ENCODE data around the gene ANKZF1.

Gene ANKZF1

DNA sequence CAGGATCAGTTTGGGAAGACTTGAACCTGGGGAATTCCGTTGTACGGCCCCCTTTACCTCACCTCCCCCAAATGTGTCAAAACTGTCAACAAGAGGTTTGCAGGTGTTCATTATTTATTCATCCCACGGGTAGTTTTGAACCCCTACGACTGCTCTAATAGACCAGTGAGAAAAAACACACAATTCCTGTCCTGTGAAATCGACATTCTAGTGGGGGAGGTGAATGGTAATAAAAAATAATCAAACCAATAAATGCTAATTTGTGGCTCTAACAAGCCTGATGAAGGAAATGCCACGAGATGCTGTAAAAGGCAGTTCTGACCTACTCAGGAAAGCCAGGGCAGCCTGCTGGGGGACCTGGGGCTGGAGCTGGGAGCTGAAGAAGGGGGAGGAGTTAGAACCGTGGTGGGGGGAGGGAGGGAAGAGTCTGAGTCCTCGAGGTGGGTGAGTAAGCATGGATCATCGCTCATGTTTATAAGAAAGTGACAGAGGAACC lies 49.1 kb downstream of the ANKZF1 start:
- TF ChIP-seq, protein P1, sequence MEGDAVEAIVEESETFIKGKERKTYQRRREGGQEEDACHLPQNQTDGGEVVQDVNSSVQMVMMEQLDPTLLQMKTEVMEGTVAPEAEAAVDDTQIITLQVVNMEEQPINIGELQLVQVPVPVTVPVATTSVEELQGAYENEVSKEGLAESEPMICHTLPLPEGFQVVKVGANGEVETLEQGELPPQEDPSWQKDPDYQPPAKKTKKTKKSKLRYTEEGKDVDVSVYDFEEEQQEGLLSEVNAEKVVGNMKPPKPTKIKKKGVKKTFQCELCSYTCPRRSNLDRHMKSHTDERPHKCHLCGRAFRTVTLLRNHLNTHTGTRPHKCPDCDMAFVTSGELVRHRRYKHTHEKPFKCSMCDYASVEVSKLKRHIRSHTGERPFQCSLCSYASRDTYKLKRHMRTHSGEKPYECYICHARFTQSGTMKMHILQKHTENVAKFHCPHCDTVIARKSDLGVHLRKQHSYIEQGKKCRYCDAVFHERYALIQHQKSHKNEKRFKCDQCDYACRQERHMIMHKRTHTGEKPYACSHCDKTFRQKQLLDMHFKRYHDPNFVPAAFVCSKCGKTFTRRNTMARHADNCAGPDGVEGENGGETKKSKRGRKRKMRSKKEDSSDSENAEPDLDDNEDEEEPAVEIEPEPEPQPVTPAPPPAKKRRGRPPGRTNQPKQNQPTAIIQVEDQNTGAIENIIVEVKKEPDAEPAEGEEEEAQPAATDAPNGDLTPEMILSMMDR (IDR thresholded peaks at IDR 0.05; ENCODE audit: low read depth, low read length), result no peak

GRCh38 chr2:219279151-219279915 lies 49.7 kb downstream of the ANKZF1 start, which contains the start of gene DNAJB2:
DNAJB2 (plus strand) TSS chr2:219279366; CDS start chr2:219279834, 468 bp downstream.
- TF ChIP-seq, protein P1 (IDR thresholded peaks at IDR 0.05; ENCODE audit: low read depth, low read length), result 0 out of 2 replicates have a peak, but pooled peaks have one; percentile 1
- peak; percentile 98 for DNase-seq (ENCODE audit: extremely low read depth, low read depth)

More for the DNA sequence above, 49.1 kb downstream of the ANKZF1 start:
- no peak for DNase-seq (ENCODE audit: extremely low read depth, low read depth)

DNA sequence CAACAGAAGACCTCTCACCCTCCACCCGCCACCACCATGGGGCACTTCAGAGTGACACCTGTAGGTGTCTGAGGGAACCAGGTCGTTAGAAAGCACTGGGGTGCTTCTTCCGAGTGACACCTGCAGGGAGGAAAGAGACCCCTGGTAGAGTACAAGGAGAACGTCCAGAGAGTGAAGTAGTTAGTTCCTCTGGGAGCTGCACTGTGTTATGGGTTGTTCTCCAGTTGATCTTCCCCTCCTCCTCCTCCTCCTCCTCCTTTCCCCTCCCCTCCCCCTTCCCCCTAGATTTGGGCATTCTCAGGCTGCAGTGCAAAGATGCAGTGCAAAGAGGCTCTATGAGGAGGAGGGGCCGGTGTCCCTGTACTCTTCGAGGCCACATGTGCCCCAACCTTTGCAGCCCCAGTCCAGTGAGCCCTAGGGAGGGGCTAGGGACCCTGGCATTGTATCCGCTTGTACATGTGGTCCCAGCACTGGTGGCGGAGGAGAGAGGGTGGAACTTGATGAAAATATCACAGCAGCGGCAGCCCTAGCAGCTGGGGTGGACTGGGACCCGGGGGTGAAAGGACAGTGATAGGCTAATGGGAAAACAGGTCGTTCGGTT lies 50.4 kb downstream of the ANKZF1 start:
- TF ChIP-seq, protein P1 (IDR thresholded peaks at IDR 0.05; ENCODE audit: low read depth, low read length), result 0 out of 2 replicates have a peak, but pooled peaks have one; percentile 0
- no peak for DNase-seq (ENCODE audit: extremely low read depth, low read depth)

DNA sequence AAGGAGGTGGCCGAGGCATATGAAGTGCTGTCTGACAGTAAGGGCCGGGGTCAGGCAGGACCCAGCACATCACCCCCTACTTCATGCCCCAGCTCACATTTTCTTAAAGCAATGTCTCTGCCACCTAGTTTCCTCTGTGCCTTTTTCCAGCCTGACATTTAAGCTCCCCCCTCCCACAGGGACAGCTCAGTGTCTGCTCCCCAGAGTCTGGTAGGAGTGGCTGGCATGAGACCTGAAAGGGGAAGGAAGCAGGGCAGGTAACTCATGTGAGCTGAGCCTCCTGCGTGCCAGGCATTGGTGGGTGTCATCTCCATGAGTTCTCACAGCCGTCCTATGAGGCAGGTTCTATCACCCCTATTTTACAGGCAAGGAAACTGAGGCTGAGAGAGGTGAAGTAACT lies 51.0 kb downstream of the ANKZF1 start:
- TF ChIP-seq, protein P1 (IDR thresholded peaks at IDR 0.05; ENCODE audit: low read depth, low read length), result no peak
- no peak for DNase-seq (ENCODE audit: extremely low read depth, low read depth)

GRCh38 chr2:219281588-219281987 lies 52.0 kb downstream of the ANKZF1 start:
- DNase-seq (ENCODE audit: extremely low read depth, low read depth), result no peak
- TF ChIP-seq, protein P1 (IDR thresholded peaks at IDR 0.05; ENCODE audit: low read depth, low read length), result no peak

GRCh38 chr2:219282375-219282774 lies 52.8 kb downstream of the ANKZF1 start:
- no peak for DNase-seq (ENCODE audit: extremely low read depth, low read depth)

More at GRCh38 chr2:219282375-219282774, 52.8 kb downstream of the ANKZF1 start:
- TF ChIP-seq, protein P1 (IDR thresholded peaks at IDR 0.05; ENCODE audit: low read depth, low read length), result no peak

All from AG09319 (cell line).